GM18508 (cell line): ENCODE data around the gene ATP11A.

Experiments
- ATAC-seq: cut with Tn5 transposase; IDR thresholded peaks from one replicate; pipeline ENCODE4 v1.9.1; 2021; ENCODE audit warnings: moderate number of reproducible peaks; ENCODE audit not compliant: insufficient read depth, unreplicated experiment

The ATP11A gene

DNA sequence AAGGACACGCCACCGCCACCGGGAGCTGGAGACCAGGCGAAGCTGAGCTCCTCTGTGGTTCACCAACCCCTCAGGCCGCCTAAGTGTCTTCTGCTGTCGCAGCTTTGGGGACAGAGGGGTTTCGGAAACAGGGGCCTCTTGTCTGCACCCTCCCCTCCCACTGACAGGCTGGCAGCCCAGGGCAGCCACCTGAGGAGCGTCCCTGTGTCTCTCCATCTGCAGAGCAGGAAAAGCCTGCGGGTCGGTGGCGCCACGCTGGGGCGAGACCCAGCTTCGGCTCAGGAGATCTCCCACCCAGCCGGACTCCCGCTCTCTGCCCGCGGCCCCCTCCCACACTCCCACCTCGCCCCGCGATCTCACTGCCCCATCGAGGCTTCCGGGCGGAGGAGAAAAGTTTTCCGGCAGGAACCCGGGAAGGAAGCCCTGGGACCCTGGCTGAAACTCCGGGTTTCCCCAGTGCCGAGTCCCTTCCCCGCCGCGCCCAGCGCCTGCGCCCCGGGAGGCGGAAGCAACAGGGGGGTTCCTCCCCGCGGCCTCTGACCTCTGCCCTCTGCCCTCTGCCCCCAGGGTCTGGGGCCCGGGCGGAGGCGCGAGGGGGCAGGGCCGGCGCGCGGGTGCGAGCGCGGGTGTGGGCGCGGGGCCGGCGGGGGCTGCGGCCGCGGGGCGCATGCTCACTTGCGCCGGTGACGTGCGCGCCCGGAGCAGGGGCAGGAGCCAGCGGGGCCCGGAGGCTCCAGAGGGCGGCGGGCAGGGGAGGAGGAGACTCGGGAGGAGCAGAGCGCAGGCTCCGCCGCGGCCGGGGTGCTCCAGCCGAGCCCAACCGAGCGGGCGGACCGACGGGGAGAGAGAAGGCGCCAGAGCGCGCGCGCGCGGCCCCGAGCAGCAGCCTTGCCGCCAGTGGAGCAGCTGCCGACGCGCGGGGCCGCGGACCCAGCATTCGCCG lies at the start of gene ATP11A:
Gene ATP11A (plus strand): TSS at position 736 of the 943 bp plus-strand sequence. CDS start 379 bp downstream, outside the sequence.
- no peak for ATAC-seq

DNA sequence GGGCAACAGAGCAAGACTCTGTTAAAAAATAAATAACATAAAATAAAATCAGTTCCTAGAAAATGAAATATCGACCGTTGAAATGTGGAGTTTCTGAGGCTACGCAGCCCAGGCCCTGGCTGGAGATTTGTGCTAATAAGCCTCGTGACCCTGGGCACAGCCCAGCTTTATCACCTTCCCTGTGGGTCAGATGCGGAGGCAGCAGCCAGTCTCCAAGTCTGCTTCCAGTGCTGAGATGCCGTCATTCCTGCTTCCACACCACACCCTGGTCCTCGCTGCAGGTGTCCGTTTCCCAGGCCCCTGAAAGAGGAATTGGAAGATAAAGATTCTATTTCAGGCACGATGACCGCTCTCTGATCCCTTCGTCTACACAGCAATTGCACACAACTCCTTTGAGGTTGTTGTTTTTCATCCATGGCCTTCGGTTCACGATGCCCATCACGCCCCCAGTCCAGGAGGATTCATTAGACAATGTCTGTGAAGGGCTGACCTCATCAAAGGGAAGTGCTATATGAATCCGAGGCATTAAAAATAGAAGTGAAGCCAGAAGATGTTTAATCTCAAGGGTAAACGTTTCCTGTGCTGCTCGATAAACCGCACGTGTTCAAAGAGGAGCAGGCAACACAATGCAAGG lies 48.3 kb upstream of the ATP11A start:
- ATAC-seq, result no peak

DNA sequence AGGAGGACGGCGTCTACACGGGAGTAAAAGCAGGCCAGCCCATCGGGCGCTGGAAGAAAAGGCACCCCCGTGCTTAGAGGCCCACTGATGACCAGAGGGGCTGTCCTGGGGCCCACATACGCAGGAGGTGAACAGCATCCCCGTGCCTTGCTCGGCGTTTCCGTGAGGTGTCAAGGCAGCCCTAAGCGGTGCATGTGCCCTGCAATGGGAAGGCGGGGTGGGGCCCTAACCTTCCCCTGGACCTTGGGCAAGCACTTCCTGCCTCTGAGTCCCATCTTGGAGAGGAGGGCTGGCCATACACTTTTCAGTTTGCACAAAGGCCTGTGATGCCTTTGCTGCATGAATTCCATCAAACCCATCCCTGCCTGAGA lies 47.8 kb upstream of the ATP11A start:
- no peak for ATAC-seq

DNA sequence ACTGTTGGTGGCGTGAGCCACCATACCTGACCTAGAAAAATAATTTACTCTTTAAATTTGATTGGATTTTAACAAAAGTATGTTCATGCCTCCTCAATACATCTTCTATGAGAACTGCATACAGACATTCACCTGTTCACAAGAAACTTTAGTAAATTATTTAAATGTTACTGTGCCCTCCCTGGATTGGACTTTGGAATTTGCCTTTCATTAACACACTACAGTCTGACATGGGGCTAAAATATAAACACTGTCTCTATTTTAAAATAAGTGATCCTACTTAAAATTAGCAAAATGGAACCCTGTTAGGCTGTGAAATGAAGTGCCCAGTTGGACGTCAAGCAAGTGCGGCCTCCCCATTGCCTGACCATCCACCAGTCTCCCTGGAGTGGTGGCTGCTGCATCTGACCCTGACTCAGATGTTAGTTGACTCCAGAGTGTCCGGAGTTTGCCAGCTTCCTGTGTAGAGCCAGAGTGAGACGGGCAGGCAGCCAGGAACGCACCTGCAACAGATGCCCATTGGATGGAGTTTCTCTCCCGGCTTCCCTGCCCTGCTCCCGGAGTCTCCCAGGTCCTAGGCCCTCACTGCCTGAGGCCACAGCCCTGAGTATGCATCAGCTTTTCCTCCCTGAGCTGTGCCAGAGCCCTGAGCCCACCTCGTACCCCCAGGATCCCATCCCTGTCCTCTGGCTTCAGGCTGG lies 45.9 kb upstream of the ATP11A start:
- ATAC-seq, result no peak

DNA sequence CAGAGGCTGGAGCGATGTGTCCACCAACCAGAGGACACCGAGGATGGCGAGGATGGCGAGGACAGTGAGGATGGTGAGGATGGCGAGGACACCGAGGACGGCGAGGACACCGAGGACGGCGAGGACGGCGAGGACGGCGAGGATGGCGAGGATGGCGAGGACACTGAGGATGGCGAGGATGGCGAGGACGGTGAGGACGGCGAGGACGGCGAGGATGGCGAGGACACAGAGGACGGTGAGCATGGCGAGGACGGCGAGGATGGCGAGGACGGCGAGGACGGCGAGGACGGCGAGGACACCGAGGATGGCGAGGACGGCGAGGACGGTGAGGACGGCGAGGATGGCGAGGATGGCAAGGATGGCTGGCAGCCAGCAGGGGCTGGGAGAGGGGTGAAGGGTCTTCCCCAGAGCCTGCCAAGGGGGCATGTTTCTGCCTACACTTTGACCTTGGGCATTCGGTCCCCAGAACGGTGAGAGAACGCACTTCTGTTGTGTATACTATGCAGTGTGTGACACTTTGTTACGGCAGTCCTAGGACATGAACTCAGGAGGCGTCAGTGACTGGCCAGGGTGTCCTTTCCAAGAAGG lies 44.4 kb upstream of the ATP11A start:
- no peak for ATAC-seq

DNA sequence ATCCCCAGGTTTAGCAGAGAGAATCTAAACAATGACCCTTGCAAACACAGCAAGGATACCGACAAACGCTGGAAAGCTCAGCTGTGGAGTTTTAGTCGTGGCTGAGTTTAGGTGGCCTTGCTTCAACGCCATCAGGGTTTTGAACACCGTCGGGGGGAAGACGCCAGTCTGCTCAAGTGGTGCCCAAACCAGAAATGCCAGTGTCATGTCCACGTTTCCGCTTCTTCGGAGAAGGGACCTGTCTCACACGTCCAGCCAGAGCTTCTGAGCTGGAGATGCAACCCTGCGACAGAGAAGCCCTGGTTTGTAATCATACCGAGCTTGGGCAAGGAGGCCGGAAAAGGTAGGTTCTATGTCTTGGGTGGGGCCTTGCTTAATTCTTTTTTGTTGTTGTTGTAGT lies 42.6 kb upstream of the ATP11A start:
- no peak for ATAC-seq

DNA sequence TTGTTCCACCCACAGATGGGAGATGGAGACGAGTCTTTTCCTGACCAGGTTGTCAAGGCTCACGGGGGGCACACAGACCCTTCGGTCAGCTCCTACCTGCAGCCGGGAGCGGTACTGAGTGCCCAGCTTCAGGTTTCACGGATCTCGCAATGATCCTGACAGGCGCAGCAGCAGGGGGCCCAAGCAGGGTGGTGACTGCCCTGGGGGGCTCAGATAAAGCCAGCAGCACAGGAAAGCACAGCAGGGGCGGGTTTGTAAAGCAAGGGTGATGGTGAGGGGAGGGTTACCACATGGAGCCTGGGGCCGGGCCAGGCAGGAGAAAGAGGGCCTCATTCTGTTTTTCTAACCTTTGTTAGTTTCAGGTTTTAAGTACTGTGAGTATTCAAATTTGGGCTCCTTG lies 41.7 kb upstream of the ATP11A start:
- ATAC-seq, result no peak

DNA sequence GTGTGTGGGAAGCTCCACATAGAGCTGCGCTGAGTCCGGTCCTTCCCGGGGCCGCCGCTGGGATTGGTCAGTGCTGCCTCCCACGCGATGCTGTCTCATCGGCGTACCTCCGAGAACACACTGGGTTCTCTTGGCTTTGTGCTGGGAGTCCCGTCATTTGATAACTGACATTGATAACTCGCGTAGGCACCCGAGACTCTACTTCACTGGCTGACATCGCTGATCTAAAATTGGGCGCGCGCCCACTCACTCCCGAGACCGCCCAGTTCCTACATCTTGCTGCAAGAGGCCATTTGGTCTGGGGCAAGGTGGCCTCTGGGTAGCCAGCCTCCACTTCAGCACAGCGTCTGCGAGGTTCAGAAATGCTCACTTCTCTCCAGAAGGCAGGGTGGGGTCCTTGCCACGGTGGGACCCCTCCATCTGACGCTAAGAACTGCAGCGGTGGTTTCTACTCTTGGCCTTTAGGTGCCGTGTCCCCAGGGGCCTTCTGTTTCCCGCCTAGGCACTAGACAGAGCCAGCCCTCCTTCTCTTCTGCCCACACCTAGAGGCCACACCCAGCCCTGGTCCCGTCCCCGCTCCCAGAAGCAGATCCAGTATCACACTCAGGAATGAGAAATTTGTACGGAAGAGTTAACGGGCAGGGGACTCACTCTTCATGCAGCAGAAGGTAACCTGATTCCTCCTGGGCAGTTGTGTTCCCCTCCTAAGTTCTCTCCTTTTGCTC lies 40.7 kb upstream of the ATP11A start:
- ATAC-seq, result no peak

DNA sequence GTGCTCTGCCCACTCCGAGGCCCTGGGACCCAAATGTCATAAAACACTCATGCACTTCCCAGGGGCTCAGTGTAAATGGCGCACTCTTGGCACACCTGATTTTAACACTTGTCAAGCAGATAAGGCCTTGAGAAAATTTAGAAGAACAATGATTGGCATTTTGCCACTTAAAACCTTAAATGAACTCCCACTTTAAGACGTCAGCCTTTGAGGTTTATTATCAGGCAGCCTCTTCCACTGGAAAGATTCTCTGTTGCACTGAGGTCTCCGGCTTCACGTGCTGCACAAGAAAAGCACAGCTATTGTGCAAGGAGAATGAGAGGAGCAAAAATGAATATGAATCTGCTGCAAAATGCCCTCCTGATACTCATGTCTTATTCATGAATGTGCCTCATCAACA lies 38.5 kb upstream of the ATP11A start:
- no peak for ATAC-seq

DNA sequence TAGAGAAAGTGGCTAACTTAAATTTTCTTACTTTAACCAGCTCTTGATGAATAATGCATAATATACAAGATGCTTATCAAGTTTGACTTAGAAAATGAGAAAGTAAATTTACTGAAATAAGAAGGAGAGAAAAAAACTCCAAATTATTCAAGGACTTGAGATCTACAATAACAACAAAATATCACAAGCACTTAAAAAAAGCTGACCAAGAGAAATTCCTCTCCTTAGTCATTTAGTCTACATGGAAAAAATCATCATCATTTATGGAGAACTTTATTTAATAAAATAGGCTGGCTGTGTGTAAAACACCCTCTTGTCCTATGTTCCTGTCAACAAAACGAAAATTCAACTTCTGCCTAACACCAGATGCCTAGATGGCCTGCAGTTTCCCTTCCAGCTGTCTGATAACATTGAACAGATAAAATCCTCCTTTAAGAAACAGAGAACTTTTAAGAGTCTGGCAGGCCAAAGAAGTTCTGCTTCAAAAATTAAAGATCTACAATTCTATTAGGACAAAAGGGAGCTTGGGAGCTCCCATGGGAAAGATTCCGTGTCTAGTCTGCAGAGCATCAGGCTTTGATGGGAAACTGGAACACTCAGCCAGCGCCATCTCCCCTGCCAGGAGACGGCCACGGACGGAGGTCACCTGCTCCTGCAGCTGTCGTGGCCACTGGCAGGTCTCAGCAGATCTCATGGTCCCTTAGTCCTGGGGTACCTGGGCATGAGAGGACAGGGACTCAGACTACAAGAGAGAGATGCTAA lies 37.9 kb upstream of the ATP11A start:
- ATAC-seq, result no peak

DNA sequence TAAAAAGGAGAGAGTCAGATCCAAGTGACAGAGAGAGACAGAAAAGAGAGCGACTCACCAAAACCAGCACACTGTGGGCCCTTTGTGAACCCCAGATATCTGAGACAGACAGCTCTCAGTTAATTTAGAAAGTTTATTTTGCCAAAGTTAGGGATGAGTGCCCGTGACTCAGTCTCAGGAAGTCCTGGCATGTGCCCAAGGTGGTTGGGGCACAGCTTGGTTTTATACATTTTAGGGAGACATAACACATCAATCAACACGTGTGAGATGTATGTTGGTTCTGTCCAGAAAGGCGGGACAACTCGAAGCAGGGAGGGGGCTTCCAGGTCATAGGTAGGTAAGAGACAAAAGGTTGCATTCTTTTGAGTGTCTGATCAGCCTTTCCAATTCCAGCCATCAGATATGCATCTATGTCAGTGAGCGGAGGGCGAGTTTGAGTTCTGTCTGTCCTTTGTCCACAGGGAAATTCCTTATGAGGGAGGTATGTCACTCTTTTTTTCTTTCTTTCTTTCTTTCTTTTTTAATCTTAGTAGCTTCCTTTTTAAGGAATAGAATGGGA lies 37.2 kb upstream of the ATP11A start:
- ATAC-seq, result no peak

DNA sequence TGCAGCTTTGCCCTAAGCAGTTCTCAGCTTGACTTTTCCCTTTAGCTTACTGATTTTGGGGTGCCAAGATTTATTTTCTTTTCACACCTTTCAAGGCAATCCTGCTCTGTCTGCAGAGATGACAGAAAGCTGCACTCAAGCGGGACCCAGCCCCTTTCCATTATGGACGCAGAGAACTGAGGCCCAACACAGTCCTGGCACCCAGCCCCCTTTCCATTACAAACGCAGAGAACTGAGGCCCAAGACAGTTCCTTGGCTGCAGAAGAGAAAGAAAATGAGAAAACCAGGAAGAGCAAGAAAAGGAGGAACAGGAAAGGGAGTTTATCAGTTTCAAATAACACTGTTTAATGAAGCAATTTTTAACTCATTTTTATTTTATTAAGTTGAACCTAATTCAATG lies 36.8 kb upstream of the ATP11A start:
- no peak for ATAC-seq

DNA sequence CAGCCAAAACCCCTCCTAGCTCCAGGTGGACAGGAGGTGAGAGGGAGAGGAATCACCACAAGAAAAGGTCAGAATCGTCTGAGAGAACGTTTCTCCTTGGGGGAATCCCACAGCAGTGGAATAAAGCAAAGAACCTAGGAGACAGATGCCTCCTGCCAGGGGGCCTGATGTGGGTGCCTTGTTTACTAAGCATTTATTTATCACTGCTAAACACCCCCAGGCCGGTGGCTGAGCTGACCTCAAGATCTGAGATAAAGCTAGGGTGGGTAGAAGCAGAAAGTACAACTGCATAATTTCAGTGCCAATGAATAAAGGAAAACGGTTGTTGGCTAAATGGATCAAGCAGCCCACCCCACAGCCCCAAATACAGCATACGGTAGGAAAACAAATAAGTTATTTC lies 33.9 kb upstream of the ATP11A start:
- no peak for ATAC-seq

DNA sequence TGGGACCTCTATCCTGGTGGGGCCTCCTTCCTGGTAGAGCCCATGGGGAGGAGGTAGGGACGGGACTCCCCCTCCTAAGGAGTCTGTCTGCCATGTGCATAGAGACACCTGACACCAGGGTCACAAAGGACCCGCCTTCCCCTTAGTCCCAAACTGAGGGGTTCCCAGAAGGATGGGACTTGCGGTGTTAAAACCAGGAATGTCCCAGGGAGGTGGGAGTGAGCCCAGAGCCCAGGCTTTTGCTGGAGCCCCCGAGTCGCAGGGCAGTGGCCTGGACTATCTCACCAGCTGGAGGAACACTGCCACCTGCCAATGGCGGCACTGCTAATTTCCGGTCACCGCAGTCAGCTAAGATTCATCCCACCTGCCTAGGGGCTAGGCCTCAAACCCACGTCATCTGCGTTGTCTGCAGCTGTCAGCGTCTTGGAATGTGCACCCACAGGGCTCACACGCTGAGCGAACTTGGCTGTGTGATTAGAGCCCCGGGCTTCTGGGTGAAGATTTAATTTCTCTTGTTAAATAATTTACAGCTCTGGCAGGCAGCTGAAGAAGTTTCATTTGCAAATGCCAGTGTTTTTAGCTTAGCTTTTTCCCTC lies 31.9 kb upstream of the ATP11A start:
- no peak for ATAC-seq

DNA sequence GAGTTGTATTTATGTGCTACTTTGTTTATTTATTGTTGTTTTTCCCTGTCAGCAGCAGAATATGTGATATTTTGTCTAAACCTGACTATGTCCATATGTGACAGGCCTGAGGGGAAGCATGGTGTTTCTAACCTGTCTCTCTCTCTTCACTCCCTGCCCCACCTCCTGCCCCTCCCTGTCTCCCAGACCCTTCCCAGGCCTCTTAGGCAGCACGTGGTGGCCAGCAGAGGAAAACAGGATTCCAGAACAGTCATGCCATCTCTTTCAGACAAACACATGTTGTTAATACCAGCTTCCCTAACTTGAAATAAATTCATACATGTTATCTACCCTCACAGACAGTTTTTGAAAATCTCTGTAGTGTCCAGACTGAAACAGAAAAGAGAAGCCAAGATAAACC lies 31.0 kb upstream of the ATP11A start:
- ATAC-seq, result no peak

DNA sequence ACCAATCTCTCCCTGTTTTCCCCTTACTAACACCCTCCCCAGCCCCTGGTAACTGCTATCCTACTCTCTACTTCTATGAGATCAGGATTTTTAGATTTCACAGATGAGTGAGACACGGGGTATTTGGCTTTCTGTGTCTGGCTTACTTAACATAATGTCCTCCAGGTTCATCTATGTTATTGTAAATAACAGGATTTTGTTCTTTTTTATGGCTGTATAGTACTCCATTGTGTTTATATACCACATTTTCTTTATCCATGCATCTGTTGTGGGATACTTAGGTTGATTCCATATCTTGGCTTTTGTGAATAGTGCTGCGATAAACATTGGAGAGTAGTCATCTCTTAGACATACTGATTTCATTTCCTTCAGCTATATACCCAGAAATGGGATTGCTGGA lies 28.5 kb upstream of the ATP11A start:
- no peak for ATAC-seq

DNA sequence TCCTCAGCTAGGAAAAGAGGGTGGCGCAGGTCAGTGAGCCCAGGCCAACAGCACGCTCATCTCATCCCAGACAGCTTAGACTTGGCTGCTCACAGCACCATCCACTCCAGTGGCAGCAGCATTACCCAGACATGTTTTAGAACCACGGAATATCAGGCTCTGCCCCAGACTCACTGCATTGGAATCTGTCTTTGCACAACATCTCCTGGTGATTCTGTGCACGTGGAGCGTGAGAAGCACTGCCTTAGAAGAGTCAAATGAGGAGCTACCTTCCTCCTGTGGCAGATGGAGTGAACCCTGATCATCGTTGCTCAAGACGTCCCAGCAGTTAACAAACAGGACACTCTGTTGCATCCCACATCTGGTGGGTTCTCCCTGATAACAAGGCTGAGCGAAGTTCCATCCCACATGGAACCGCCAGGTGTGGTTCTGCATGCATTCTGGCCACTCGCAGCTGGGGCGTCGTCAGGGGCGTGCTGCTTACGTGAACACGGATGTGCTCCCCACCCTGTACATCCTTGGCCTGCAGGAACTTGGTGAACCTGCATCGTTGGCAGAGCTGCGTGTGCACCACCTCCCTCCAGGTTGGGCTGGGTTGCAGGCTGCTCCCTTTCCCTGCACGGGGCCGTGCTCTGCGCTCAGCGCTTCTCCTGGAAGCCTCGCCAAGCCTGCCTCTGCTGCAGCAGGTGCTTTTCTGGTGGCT lies 25.2 kb upstream of the ATP11A start:
- ATAC-seq, result no peak

DNA sequence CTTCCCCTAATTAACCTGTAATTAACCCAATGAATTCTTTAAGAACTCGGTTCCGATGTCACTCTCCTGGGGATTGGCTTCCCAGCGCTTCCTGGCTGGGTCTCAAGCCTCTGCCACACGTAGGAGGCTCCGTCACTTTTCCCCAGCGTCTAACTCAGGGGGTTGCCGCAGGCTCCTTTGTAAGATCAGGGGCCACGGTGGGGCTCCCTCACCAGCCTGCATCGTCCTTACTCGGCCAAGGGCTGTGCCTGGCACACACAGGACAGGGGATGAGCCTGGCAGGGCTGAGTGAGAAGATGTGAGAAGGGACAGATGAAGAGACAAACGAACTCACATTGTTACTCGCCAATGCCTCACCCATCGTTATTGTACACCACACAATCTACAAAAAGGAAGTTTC lies 20.9 kb upstream of the ATP11A start:
- ATAC-seq, result no peak
